WTC11 (cell line): ENCODE data around the gene DCHS2.

Source experiments
- JUN ChIP-seq: sonication (generic); formaldehyde crosslinking; IDR thresholded peaks from 2 replicates; pipeline ENCODE4 v1.8.0; 2023; ENCODE audit warnings: mild to moderate bottlenecking, missing genetic modification reagents
- NR2C2 ChIP-seq: sonication (generic); formaldehyde crosslinking; IDR thresholded peaks from 2 replicates; pipeline ENCODE4 v1.8.0; 2022; ENCODE audit warnings: mild to moderate bottlenecking, missing genetic modification reagents
- SP1 ChIP-seq: sonication (generic); formaldehyde crosslinking; conservative IDR thresholded peaks from 2 replicates; pipeline ENCODE4 v1.8.1; 2022; ENCODE audit warnings: missing genetic modification reagents
- ZNF232 ChIP-seq: sonication (generic); formaldehyde crosslinking; IDR thresholded peaks from 2 replicates; pipeline ENCODE4 v1.8.0; 2022; ENCODE audit warnings: mild to moderate bottlenecking, missing genetic modification reagents
- TF ChIP-seq, protein P1 (sequence below): fragments of 200-600 bp; IDR thresholded peaks from 2 replicates; pipeline ENCODE4 v1.8.0; 2022; ENCODE audit warnings: antibody characterized with exemption

- TF ChIP-seq SP1: no peak
- TF ChIP-seq, protein P1, sequence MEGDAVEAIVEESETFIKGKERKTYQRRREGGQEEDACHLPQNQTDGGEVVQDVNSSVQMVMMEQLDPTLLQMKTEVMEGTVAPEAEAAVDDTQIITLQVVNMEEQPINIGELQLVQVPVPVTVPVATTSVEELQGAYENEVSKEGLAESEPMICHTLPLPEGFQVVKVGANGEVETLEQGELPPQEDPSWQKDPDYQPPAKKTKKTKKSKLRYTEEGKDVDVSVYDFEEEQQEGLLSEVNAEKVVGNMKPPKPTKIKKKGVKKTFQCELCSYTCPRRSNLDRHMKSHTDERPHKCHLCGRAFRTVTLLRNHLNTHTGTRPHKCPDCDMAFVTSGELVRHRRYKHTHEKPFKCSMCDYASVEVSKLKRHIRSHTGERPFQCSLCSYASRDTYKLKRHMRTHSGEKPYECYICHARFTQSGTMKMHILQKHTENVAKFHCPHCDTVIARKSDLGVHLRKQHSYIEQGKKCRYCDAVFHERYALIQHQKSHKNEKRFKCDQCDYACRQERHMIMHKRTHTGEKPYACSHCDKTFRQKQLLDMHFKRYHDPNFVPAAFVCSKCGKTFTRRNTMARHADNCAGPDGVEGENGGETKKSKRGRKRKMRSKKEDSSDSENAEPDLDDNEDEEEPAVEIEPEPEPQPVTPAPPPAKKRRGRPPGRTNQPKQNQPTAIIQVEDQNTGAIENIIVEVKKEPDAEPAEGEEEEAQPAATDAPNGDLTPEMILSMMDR: no peak
- no peak for TF ChIP-seq ZNF232 (CRISPR knock-in tag)
- TF ChIP-seq JUN (CRISPR knock-in tag): no peak
- TF ChIP-seq NR2C2: no peak
Observed at GRCh38 chr4:154416190-154416547, 75.4 kb downstream of the DCHS2 start.
